GM19397 (cell line): ENCODE results near the gene RPL34.
A peak's percentile ranks its signal among the peaks of the same experiment; 100 is the strongest.
"Not testable (repeated sequence)": the region's sequence is repeated elsewhere in the genome, so short reads cannot be mapped to it uniquely, and the experiment has no call there.

ENCODE experiments used
- ATAC-seq: cut with Tn5 transposase; IDR thresholded peaks from one replicate; pipeline ENCODE4 v1.9.1; 2021; ENCODE audit warnings: mild to moderate bottlenecking, moderate library complexity; ENCODE audit not compliant: unreplicated experiment

RPL34 gene

GRCh38 chr4:108620101-108620932, at the start of gene RPL34:
TSS of gene RPL34 (plus strand) at chr4:108620576. CDS start at chr4:108621960, 1,384 bp downstream.
- ATAC-seq, result peak; percentile 100

GRCh38 chr4:108570993-108571569, 49.3 kb upstream of the RPL34 start:
- no peak for ATAC-seq

GRCh38 chr4:108574402-108574801, 46.0 kb upstream of the RPL34 start:
- no peak for ATAC-seq

- no peak for ATAC-seq
Observed at GRCh38 chr4:108581083-108581482, 39.3 kb upstream of the RPL34 start.

- no peak for ATAC-seq
Observed at GRCh38 chr4:108586778-108587177, 33.6 kb upstream of the RPL34 start.

GRCh38 chr4:108588878-108589277, 31.5 kb upstream of the RPL34 start:
- no peak for ATAC-seq

- no peak for ATAC-seq
Observed at GRCh38 chr4:108589961-108590360, 30.4 kb upstream of the RPL34 start.

GRCh38 chr4:108590776-108591175, 29.6 kb upstream of the RPL34 start:
- no peak for ATAC-seq

GRCh38 chr4:108592674-108592986, 27.7 kb upstream of the RPL34 start:
- no peak for ATAC-seq

- ATAC-seq, result not testable (repeated sequence)
Observed at GRCh38 chr4:108594296-108594695, 26.1 kb upstream of the RPL34 start.

- no peak for ATAC-seq
Observed at GRCh38 chr4:108596344-108596743, 24.0 kb upstream of the RPL34 start.

- ATAC-seq, result no peak
Observed at GRCh38 chr4:108601106-108601505, 19.3 kb upstream of the RPL34 start.

- ATAC-seq, result no peak
Observed at GRCh38 chr4:108601532-108601931, 18.8 kb upstream of the RPL34 start.

- ATAC-seq, result no peak
Observed at GRCh38 chr4:108602163-108602562, 18.2 kb upstream of the RPL34 start.

GRCh38 chr4:108607079-108607815, 13.1 kb upstream of the RPL34 start:
- no peak for ATAC-seq

GRCh38 chr4:108611365-108611764, 9.0 kb upstream of the RPL34 start:
- no peak for ATAC-seq

- no peak for ATAC-seq
Observed at GRCh38 chr4:108612365-108612764, 8.0 kb upstream of the RPL34 start.

GRCh38 chr4:108619372-108620100, 840 bp upstream of the RPL34 start:
- ATAC-seq, result peak; percentile 2

- no peak for ATAC-seq
Observed at GRCh38 chr4:108620933-108621905, 843 bp downstream of the RPL34 start.

GRCh38 chr4:108622022-108622421, 1.6 kb downstream of the RPL34 start:
- ATAC-seq, result no peak
